Neural cell (in vitro differentiated cells): ENCODE results near the gene ZBED4. TPM values are rescaled to one million over a fixed set of nuclear protein-coding genes. Genes with fewer than 3 reads are reported as not detected.

Experiments
- H2AFZ ChIP-seq: fragments of 200-600, 300-800 bp; sonication (generic), shearing (Covaris generic); 2 replicates; pipeline ENCODE4 v1.6.0; 2014; ENCODE audit warnings: low read depth, mild to moderate bottlenecking, antibody characterized with exemption, low read length, moderate library complexity
- H3F3A ChIP-seq: fragments of 200-600 bp; shearing (Covaris generic); 2 replicates; pipeline ENCODE4 v1.6.1; 2016; ENCODE audit warnings: mild to moderate bottlenecking, moderate library complexity, mixed read lengths, antibody characterized with exemption, low read length; ENCODE audit not compliant: insufficient read depth, poor library complexity, severe bottlenecking
- H3K27ac ChIP-seq: fragments of 200-600, 300-800 bp; sonication (generic), shearing (Covaris generic); 2 replicates; pipeline ENCODE4 v1.5.1; 2014; ENCODE audit warnings: mild to moderate bottlenecking, low read length, moderate library complexity
- H3K27me3 ChIP-seq: fragments of 300-800, 200-600 bp; sonication (generic), shearing (Covaris generic); 2 replicates; pipeline ENCODE4 v1.6.0; 2014; ENCODE audit warnings: mild to moderate bottlenecking, low read depth, low read length, moderate library complexity; ENCODE audit not compliant: insufficient read depth
- H3K36me3 ChIP-seq: fragments of 300-800, 200-600 bp; sonication (generic), shearing (Covaris generic); 2 replicates; pipeline ENCODE4 v1.5.1; 2014; ENCODE audit warnings: mild to moderate bottlenecking, antibody characterized with exemption, low read length, moderate library complexity; ENCODE audit not compliant: insufficient read depth
- H3K4me2 ChIP-seq: fragments of 300-800, 200-600 bp; sonication (generic), shearing (Covaris generic); 2 replicates; pipeline ENCODE4 v1.6.0; 2014; ENCODE audit warnings: mild to moderate bottlenecking, low read length
- H3K4me3 ChIP-seq: fragments of 300-800, 200-600 bp; sonication (generic), shearing (Covaris generic); 2 replicates; pipeline ENCODE4 v1.5.1; 2014; ENCODE audit warnings: mild to moderate bottlenecking, low read length, moderate library complexity
- H3K79me2 ChIP-seq: fragments of 200-600 bp; shearing (Covaris generic); replicated peaks from 2 replicates; pipeline ENCODE4 v1.6.0; 2014; ENCODE audit warnings: mild to moderate bottlenecking, low read length, moderate library complexity; ENCODE audit not compliant: insufficient read depth
- H3K9ac ChIP-seq: fragments of 300-800, 200-600 bp; sonication (generic), shearing (Covaris generic); 2 replicates; pipeline ENCODE4 v1.6.1; 2016; ENCODE audit warnings: mild to moderate bottlenecking, low read length, mixed read lengths
- H3K9me2 ChIP-seq: fragments of 200-600 bp; shearing (Covaris generic); 2 replicates; pipeline ENCODE4 v1.6.1; 2016; ENCODE audit warnings: mild to moderate bottlenecking, low read length, mixed read lengths; ENCODE audit not compliant: insufficient read depth
- H3K9me3 ChIP-seq: fragments of 200-600, 300-800 bp; sonication (generic), shearing (Covaris generic); 2 replicates; pipeline ENCODE4 v1.6.1; 2016; ENCODE audit warnings: mild to moderate bottlenecking, mixed run types, low read length, moderate library complexity, mixed read lengths
- H4K20me1 ChIP-seq: fragments of 200-600 bp; shearing (Covaris generic); 2 replicates; pipeline ENCODE4 v1.6.1; 2016; ENCODE audit warnings: mild to moderate bottlenecking, mixed run types; ENCODE audit not compliant: insufficient read depth
- CTCF ChIP-seq: fragments of 450-650 bp; IDR thresholded peaks from 2 replicates; pipeline ENCODE4 v1.5.1; 2014; ENCODE audit warnings: antibody characterized with exemption, mild to moderate bottlenecking, moderate library complexity; ENCODE audit not compliant: poor library complexity, severe bottlenecking
- EP300 ChIP-seq: fragments of 450-650 bp; conservative IDR thresholded peaks from 2 replicates; pipeline ENCODE4 v1.6.1; 2014; ENCODE audit warnings: antibody characterized with exemption, mild to moderate bottlenecking, moderate library complexity; ENCODE audit not compliant: poor library complexity, severe bottlenecking
- EZH2 ChIP-seq: fragments of 200-600, 300-800 bp; shearing (Covaris generic), sonication (generic); IDR thresholded peaks from 2 replicates; pipeline ENCODE4 v1.6.1; 2014; ENCODE audit warnings: antibody characterized with exemption, low read length, borderline replicate concordance, mild to moderate bottlenecking; ENCODE audit not compliant: insufficient read depth, poor library complexity, severe bottlenecking
- MXI1 ChIP-seq: fragments of 450-650 bp; conservative IDR thresholded peaks from 2 replicates; pipeline ENCODE4 v1.6.1; 2014; ENCODE audit warnings: antibody characterized with exemption, mild to moderate bottlenecking; ENCODE audit not compliant: poor library complexity, severe bottlenecking
- POLR2AphosphoS5 ChIP-seq: IDR thresholded peaks from 2 replicates; pipeline ENCODE4 v1.6.1; 2012
- RAD21 ChIP-seq: fragments of 450-650 bp; conservative IDR thresholded peaks from 2 replicates; pipeline ENCODE4 v1.6.1; 2014; ENCODE audit warnings: antibody characterized with exemption, mild to moderate bottlenecking, moderate library complexity
- REST ChIP-seq: IDR thresholded peaks from 2 replicates; pipeline ENCODE4 v1.6.1; 2012; ENCODE audit warnings: borderline replicate concordance
- SMC3 ChIP-seq: fragments of 450-650 bp; conservative IDR thresholded peaks from 2 replicates; pipeline ENCODE4 v1.6.1; 2014; ENCODE audit warnings: antibody characterized with exemption, mild to moderate bottlenecking, moderate library complexity; ENCODE audit not compliant: poor library complexity
- TAF1 ChIP-seq: IDR thresholded peaks from 2 replicates; pipeline ENCODE4 v1.6.1; 2012; ENCODE audit warnings: low read depth
- polyA plus RNA-seq: library from polyadenylated mRNA; depleted of rRNA; stranded (reverse); fragments of >200 nt; gene quantifications from 2 replicates; pipeline ENCODE4 v1.2.3, GENCODE V29; 2014

ZBED4 gene
- polyA plus RNA-seq, 1 donor from 2014 or later = 15.0 TPM

- no peak overlapping the region for H3K27ac ChIP-seq
- H3K9me3 ChIP-seq = no peaks in the 10 kb centered on the region
- H3F3A ChIP-seq = no peaks in the 10 kb centered on the region
- no peak overlapping the region for H2AFZ ChIP-seq
- H3K27me3 ChIP-seq = no peaks in the 10 kb centered on the region
- H3K4me3 ChIP-seq = peak overlapping the region; percentile 88
- TF ChIP-seq SMC3 (no peak), RAD21 (no peak), EP300 (no peak), POLR2AphosphoS5 (no peak), EZH2 (no peak), CTCF (no peak), MXI1 (no peak), REST (no peak), TAF1 (no peak)
- H3K36me3 ChIP-seq = peaks cover 12% of the 10 kb centered on the region
- H3K4me2 ChIP-seq = peak overlapping the region; percentile 96
- H3K9me2 ChIP-seq = no peaks in the 10 kb centered on the region
- peaks cover 67% of the 10 kb centered on the region for H3K79me2 ChIP-seq
- H4K20me1 ChIP-seq = peaks cover 44% of the 10 kb centered on the region
- H3K9ac ChIP-seq = peak overlapping the region; percentile 88
These were observed 28.2 kb upstream of the ZBED4 start for GRCh38 chr22:49825436-49825835.

- Histone ChIP-seq H3K9ac (peak overlapping the region; percentile 88), H3K27ac (peak overlapping the region; percentile 68), H3K79me2 (peaks cover 61% of the 10 kb centered on the region), H3K36me3 (peaks cover 12% of the 10 kb centered on the region), H3K9me2 (no peaks in the 10 kb centered on the region), H3K4me2 (peak overlapping the region; percentile 96), H3K4me3 (peak overlapping the region; percentile 88), H3F3A (no peaks in the 10 kb centered on the region), H4K20me1 (peaks cover 38% of the 10 kb centered on the region), H3K27me3 (no peaks in the 10 kb centered on the region), H2AFZ (no peak overlapping the region), H3K9me3 (peaks cover under 1% of the 10 kb centered on the region)
- TF ChIP-seq REST (no peak), EZH2 (no peak), SMC3 (no peak), EP300 (no peak), TAF1 (no peak), POLR2AphosphoS5 (no peak), RAD21 (no peak), CTCF (no peak), MXI1 (no peak)
These were observed 27.6 kb upstream of the ZBED4 start for GRCh38 chr22:49825944-49826602.
